HCT116 (cell line): ENCODE measurements around the gene BEND4. TPM values are rescaled to one million over a fixed set of nuclear protein-coding genes. Genes with fewer than 3 reads are reported as not detected.

Experiments
- ATAC-seq: fragments of 200-7000 bp; cut with Tn5 transposase; 2 replicates; pipeline ENCODE4 v1.9.1; 2020; ENCODE audit warnings: mild to moderate bottlenecking, moderate library complexity
- BruUV-seq: library from RNA; stranded (reverse); fragments of 400-500 nt; replicated peaks from 2 replicates; lab custom pipeline; 2021; lab: Mats Ljungman, UMichigan
- CTCF ChIA-PET: fragments of 300-600 bp; sonication (Branson Sonifier 250); formaldehyde crosslinking; loops from one replicate; lab custom pipeline; 2021; ENCODE audit warnings: antibody characterized with exemption; lab: Charles Lee
- POLR2A ChIA-PET: fragments of 300-600, 350-600 bp; sonication (Branson Sonifier 250); formaldehyde crosslinking; loops from one replicate; lab custom pipeline; 2021; ENCODE audit warnings: antibody characterized with exemption; lab: Charles Lee
- RAD21 ChIA-PET, 2 experiments: fragments of 300-600 bp; sonication (Branson Sonifier 250); formaldehyde crosslinking; loops; one replicate each; lab custom pipeline; 2023; ENCODE audit warnings: low total read pairs in 2 of 2; ENCODE audit not compliant: uncharacterized antibody in 2 of 2, unreplicated experiment in 2 of 2, low non-redundant PET in 1 of 2; lab: Charles Lee
- DNase-seq: peaks from one replicate; pipeline ENCODE4 v3.0.0-alpha.2; 2010; ENCODE audit warnings: low read depth, low spot score
- H2AFZ ChIP-seq: fragments of 200-600 bp; shearing (Covaris generic), sonication (generic); 2 replicates; pipeline ENCODE4 v1.6.1; 2017; ENCODE audit warnings: low read depth, mixed run types, mixed read lengths, antibody characterized with exemption, low read length; ENCODE audit not compliant: poor library complexity, severe bottlenecking
- H3K27ac ChIP-seq: 2 replicates; pipeline ENCODE4 v1.5.1; 2012; ENCODE audit warnings: low read depth, low read length
- H3K27me3 ChIP-seq: fragments of 200-600 bp; sonication (generic); 2 replicates; pipeline ENCODE4 v1.6.1; 2016; ENCODE audit warnings: mixed run types, low read length, mixed read lengths; ENCODE audit not compliant: insufficient read depth
- H3K36me3 ChIP-seq, 2 experiments: fragments of 200-500 bp in 1 of 2; fragments of 200-600 bp in 1 of 2; sonication (Bioruptor generic) in 1 of 2; sonication (generic) in 1 of 2; 2 replicates each; pipeline versions ENCODE4 v1.5.1 to v1.6.1; 2014 to 2016; ENCODE audit warnings: low read length in 2 of 2, inconsistent platforms in 1 of 2, mixed read lengths in 1 of 2, mixed run types in 1 of 2; ENCODE audit not compliant: insufficient read depth in 2 of 2, control insufficient read depth in 1 of 2
- H3K4me1 ChIP-seq, 2 experiments: fragments of 200-600 bp in 1 of 2; sonication (generic) in 1 of 2; 2 replicates each; pipeline versions ENCODE4 v1.5.1 to v1.6.1; 2012 to 2017; ENCODE audit warnings: low read length in 2 of 2, inconsistent platforms in 1 of 2, mild to moderate bottlenecking in 1 of 2, mixed read lengths in 1 of 2, mixed run types in 1 of 2, moderate library complexity in 1 of 2; ENCODE audit not compliant: insufficient read depth in 2 of 2, control insufficient read depth in 1 of 2
- H3K4me2 ChIP-seq: fragments of 200-600 bp; sonication (generic); 2 replicates; pipeline ENCODE4 v1.6.1; 2017; ENCODE audit warnings: mixed run types, low read length, mixed read lengths
- H3K4me3 ChIP-seq, 2 experiments: fragments of 200-600 bp in 1 of 2; sonication (generic) in 1 of 2; replicated peaks in 1 of 2; 2 replicates each; pipeline ENCODE4 v1.5.1; 2011 to 2016; ENCODE audit warnings: low read length in 2 of 2, control low read depth in 1 of 2, low read depth in 1 of 2, mild to moderate bottlenecking in 1 of 2, mixed read lengths in 1 of 2, mixed run types in 1 of 2
- H3K79me2 ChIP-seq: fragments of 200-600 bp; sonication (generic); 2 replicates; pipeline ENCODE4 v1.6.1; 2017; ENCODE audit warnings: mild to moderate bottlenecking, mixed run types, low read length, moderate library complexity, mixed read lengths; ENCODE audit not compliant: insufficient read depth
- H3K9ac ChIP-seq: fragments of 200-600 bp; sonication (generic); 2 replicates; pipeline ENCODE4 v1.6.1; 2016; ENCODE audit warnings: low read length, mixed read lengths
- H3K9me2 ChIP-seq: fragments of 200-600 bp; sonication (generic), shearing (Covaris generic); 2 replicates; pipeline ENCODE4 v1.6.1; 2017; ENCODE audit warnings: mixed run types, mild to moderate bottlenecking, moderate library complexity; ENCODE audit not compliant: insufficient read depth
- H3K9me3 ChIP-seq, 2 experiments: fragments of 200-500 bp in 1 of 2; fragments of 200-600 bp in 1 of 2; sonication (Bioruptor generic) in 1 of 2; sonication (generic) in 1 of 2; 2 replicates each; pipeline ENCODE4 v1.6.1; 2014 to 2017; ENCODE audit warnings: low read length in 2 of 2, mixed read lengths in 2 of 2, inconsistent platforms in 1 of 2, low read depth in 1 of 2, mild to moderate bottlenecking in 1 of 2, mixed run types in 1 of 2, moderate library complexity in 1 of 2; ENCODE audit not compliant: control insufficient read depth in 1 of 2, insufficient read depth in 1 of 2
- H4K20me1 ChIP-seq: fragments of 200-600 bp; sonication (generic), shearing (Covaris generic); 2 replicates; pipeline ENCODE4 v1.6.1; 2017; ENCODE audit warnings: mixed run types, mild to moderate bottlenecking, moderate library complexity; ENCODE audit not compliant: insufficient read depth
- EGR1 ChIP-seq: IDR thresholded peaks from 2 replicates; pipeline ENCODE4 v1.6.1; 2012; ENCODE audit warnings: low read depth
- EZH2 ChIP-seq: fragments of 200-600 bp; sonication (generic); IDR thresholded peaks from 2 replicates; pipeline ENCODE4 v1.6.1; 2017; ENCODE audit warnings: antibody characterized with exemption, mixed run types
- EZH2phosphoT487 ChIP-seq: fragments of 200-600 bp; IDR thresholded peaks from 2 replicates; pipeline ENCODE4 v1.6.1; 2018; ENCODE audit warnings: antibody characterized with exemption, borderline replicate concordance
- POLR2A ChIP-seq: IDR thresholded peaks from 2 replicates; pipeline ENCODE4 v1.7.0; 2011; ENCODE audit warnings: borderline replicate concordance; ENCODE audit not compliant: insufficient read depth, insufficient read length; ENCODE audit errors: extremely low read depth
- POLR2AphosphoS5 ChIP-seq: IDR thresholded peaks from 2 replicates; pipeline ENCODE4 v1.6.1; 2011; ENCODE audit warnings: mild to moderate bottlenecking, low read depth, low read length, moderate library complexity
- RAD21 ChIP-seq: IDR thresholded peaks from 2 replicates; pipeline ENCODE4 v1.6.1; 2012; ENCODE audit warnings: low read depth, mild to moderate bottlenecking
- REST ChIP-seq: IDR thresholded peaks from 2 replicates; pipeline ENCODE4 v1.6.1; 2012; ENCODE audit warnings: low read depth
- TCF7L2 ChIP-seq: IDR thresholded peaks from 2 replicates; pipeline ENCODE4 v1.7.0; 2011; ENCODE audit warnings: borderline replicate concordance, inconsistent platforms; ENCODE audit not compliant: insufficient read depth, insufficient read length; ENCODE audit errors: extremely low read depth
- ZNF274 ChIP-seq: fragments of 200-500 bp; sonication (Bioruptor generic); IDR thresholded peaks from 2 replicates; pipeline ENCODE4 v1.6.1; 2014; ENCODE audit warnings: mild to moderate bottlenecking, low read depth, low read length, inconsistent platforms
- intact Hi-C: fragments of 100-400 bp; cut with micrococcal nuclease; formaldehyde crosslinking; loops from 2 replicates; pipeline ENCODE4 v1.10.0; 2022
- total RNA-seq: library from RNA; stranded (reverse); gene quantifications from one replicate; pipeline ENCODE4 v1.2.1, GENCODE V29; 2021; ENCODE audit not compliant: unreplicated experiment
- TF ChIP-seq, protein P1 (sequence below): IDR thresholded peaks from 2 replicates; pipeline ENCODE4 v1.6.1; 2011; ENCODE audit warnings: mild to moderate bottlenecking, low read length, moderate library complexity; ENCODE audit not compliant: insufficient replicate concordance; ENCODE audit errors: extremely low read depth

BEND4 gene
- total RNA-seq, 1 experiment from 2014 or later = 0.05 TPM

DNA sequence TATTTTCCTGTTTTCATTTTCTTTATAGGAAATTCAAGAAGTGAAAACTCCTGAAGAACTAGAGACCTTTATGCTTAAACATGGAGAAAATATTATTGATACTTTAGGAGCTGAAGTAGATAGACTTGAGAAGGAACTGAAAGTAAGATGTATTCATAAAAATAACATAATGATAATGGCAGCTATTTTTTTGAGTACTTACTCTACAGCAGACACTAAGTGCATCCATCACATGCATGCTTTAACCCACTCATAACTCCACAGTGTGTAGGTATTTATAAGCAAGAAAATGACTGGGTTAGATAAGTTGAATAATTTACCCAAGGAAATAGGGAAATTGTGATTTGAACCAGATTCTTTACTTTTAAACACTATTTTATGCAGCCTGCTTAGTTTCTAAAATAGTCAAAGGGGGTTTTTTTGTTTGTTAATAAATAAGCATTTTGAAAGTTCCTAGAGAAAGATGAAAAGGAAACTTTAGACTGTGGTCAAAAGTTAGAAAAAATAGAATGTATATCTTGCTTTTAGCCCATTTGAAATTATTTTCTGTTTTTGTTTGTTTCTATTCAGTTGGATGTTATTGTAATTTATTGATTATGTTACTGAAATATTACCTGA, 74.2 kb downstream of the BEND4 start (continued):
- no peak for TF ChIP-seq REST
- no peak for TF ChIP-seq ZNF274
- TF ChIP-seq TCF7L2 = no peak
- no peak for TF ChIP-seq POLR2AphosphoS5
- TF ChIP-seq EGR1 = no peak
- TF ChIP-seq RAD21 = no peak
- no peak for TF ChIP-seq EZH2phosphoT487
- TF ChIP-seq POLR2A = no peak

- H3K27ac ChIP-seq = no peak overlapping the region
- H3K9me2 ChIP-seq = no peaks in the 10 kb centered on the region
- no peaks in the 10 kb centered on the region for H3K36me3 ChIP-seq
- no peak overlapping the region for H3K4me2 ChIP-seq
- no peak overlapping the region for H3K9ac ChIP-seq
- no peaks in the 10 kb centered on the region for H3K79me2 ChIP-seq
- no peaks in the 10 kb centered on the region; the same call in 1 of the 2 replicates for H4K20me1 ChIP-seq
- BruUV-seq = no TSS peak
- no peak for TF ChIP-seq EZH2
- TF ChIP-seq, protein P1, sequence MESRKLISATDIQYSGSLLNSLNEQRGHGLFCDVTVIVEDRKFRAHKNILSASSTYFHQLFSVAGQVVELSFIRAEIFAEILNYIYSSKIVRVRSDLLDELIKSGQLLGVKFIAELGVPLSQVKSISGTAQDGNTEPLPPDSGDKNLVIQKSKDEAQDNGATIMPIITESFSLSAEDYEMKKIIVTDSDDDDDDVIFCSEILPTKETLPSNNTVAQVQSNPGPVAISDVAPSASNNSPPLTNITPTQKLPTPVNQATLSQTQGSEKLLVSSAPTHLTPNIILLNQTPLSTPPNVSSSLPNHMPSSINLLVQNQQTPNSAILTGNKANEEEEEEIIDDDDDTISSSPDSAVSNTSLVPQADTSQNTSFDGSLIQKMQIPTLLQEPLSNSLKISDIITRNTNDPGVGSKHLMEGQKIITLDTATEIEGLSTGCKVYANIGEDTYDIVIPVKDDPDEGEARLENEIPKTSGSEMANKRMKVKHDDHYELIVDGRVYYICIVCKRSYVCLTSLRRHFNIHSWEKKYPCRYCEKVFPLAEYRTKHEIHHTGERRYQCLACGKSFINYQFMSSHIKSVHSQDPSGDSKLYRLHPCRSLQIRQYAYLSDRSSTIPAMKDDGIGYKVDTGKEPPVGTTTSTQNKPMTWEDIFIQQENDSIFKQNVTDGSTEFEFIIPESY = no peak
- ChIA-PET CTCF (no interaction called here), RAD21 (no interaction called here), POLR2A (no interaction called here)
- H3K4me1 ChIP-seq = no peaks in the 10 kb centered on the region
- H3K9me3 ChIP-seq = no peaks in the 10 kb centered on the region
- no peak overlapping the region for H3K4me3 ChIP-seq
- intact Hi-C loops = no loop called here
- no peak for DNase-seq
- no peaks in the 10 kb centered on the region for H3K27me3 ChIP-seq
- no peak overlapping the region for H2AFZ ChIP-seq
- ATAC-seq = no peak
These were observed 78.2 kb downstream of the BEND4 start for GRCh38 chr4:42074294-42074693.
